Stimulated activated CD4-positive, alpha-beta T cell treated with anti-CD3 and anti-CD28 coated beads, Interleukin-4, amount 100 ng/mL, for 1 hour (primary cell): Measurements from ENCODE around the gene ANKRD23.

Source experiments
- DNase-seq: peaks from one replicate; pipeline ENCODE4 v3.0.0-alpha.2; 2020

ANKRD23 gene

GRCh38 chr2:96835830-96836229, 8.0 kb downstream of the ANKRD23 start:
- no peak for DNase-seq

GRCh38 chr2:96832754-96833507, 10.9 kb downstream of the ANKRD23 start:
- no peak for DNase-seq

GRCh38 chr2:96832408-96832753, 11.4 kb downstream of the ANKRD23 start:
- DNase-seq: no peak

- DNase-seq: no peak
Observed at GRCh38 chr2:96831679-96832078, 12.1 kb downstream of the ANKRD23 start.

GRCh38 chr2:96830044-96830562, 13.7 kb downstream of the ANKRD23 start:
- no peak for DNase-seq

DNA sequence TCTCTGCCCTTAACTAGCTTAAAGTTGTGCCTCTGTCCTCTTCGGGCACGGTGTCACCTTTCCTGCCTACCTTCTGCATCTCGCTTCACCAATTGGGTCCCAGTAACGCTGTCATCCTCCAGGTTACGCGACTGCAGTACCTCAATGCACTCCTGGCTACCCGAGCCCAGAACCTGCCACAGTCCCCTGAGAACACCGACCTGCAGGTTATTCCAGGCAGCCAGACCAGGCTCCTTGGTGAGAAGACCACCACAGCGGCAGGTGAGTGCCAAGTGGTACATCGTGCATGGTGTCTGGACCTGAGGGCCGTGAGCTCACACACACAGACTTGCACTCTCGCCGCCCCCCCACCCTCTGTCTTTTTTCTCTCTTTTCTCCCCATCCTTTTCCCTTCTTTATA, 14.9 kb downstream of the ANKRD23 start:
- no peak for DNase-seq

DNA sequence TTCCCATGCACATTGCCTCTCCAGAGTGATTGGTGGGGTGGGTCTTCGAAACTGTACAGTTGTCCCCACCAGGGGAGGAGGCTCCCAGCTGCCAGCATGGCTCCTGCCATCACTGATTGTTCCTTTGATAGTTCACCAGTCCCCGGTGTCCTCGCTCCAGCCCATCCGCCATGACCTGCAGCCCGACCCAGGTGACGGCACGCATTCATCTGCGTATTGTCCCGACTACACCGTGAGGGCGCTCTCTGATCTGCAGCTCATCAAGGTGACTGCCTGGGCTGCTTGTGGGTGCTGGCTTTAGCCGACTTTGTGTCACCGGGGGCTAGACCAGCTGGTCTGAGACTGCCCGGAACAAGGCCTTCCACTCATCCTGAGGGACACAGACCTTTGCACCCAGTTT, 15.4 kb downstream of the ANKRD23 start:
- no peak for DNase-seq

DNA sequence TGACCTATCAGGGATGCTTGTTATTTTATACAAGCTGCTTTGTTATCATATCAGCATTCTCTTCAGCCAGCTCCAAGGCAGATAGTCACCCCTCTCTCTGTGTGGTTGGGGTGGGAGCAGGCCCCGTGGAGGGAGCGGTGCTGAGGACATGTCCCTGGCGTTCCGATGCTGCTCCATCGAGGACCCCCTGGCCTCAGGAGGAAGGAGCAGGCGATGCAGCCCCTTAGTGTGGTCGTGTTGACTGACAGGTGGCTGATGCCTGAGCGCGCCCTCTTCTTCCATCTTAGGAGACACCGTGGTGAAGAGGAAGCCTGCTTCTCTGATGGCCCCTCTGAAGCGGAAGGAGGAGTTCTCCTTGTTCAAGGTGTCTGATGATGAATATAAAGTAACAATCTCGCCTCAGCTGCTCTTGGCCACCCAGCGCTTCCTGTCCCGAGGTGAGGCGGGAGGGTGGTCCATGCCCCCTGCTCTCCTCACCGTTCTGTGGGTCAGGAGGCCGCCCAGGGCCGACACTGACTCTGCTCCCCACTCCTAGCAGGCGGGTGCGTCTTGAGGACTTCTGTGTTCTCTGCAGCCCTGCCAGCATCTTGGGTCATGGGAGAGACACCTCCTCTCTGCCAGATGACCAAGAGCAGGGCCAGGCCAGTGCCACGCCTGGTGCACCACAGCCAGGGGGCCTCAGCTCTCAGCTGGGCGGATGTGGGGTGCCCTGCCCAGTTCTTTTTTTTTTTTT, 17.1 kb downstream of the ANKRD23 start:
- DNase-seq: no peak

DNA sequence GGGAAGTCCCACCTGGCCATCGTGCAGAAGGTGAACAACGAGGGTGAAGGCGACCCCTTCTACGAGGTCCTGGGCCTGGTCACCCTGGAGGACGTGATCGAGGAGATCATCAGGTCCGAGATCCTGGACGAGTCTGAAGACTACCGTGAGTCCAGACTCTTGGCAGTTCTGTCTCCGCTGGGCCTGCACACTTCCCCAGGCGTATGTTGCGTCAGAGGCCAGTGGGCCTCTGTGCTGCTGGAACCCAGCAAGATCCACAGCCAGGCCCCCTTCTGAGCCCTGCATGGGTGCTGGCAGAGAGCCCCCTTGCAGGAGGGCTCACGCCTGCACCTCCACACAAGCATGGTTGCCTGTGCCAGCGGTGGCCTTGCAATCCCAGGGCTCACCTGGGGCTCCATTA, 18.8 kb downstream of the ANKRD23 start:
- DNase-seq: no peak

- no peak for DNase-seq
Observed at GRCh38 chr2:96824079-96824870, 19.5 kb downstream of the ANKRD23 start.

DNA sequence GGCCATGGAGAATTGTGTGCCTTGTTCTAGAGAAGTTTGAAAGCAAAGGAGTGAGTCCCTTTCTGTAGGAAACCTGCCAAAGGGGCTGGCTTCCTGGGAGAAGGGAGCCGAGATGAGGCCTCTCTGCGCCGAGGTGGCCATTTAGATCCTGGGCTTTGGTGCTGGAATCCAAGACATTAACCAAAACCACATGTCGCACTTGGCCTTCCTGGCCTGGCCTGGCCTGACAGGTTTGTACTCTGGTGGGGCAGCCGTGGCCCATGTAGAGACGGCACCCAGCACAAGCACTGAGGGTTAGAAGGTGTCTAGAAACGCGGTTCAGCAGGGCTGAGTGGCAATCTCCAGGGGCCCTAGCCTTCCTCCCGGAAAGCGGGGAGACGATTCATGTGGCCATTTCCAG, 20.6 kb downstream of the ANKRD23 start:
- DNase-seq: no peak

GRCh38 chr2:96822786-96823185, 21.0 kb downstream of the ANKRD23 start:
- DNase-seq: no peak

DNA sequence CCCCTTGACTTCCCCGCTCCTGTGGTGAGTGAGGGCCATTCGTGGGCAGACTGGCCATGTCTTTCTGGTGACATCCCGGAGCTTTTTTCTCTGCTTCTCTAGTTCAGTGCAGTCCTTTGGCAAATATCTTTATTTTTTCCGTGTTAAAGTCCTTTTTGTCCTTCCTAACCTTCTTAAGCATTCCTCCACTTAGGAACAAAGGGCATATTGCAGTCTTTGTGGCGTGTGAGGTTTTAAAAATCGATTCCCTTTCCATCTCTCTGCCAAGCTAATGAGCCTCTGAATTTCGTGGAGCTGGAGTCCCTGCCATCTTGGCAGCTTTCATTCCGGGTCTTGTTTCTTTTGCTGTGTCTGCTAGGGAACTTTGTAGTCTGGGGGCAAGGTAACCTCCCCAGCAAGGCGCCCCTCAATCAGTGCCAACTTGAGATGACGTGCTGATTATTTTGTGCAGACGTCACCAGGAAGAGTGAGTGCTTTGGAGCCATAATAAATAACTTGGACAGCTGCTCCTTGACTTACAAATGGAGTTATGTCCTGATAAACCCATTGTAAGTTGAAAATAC, 22.6 kb downstream of the ANKRD23 start:
- DNase-seq: no peak

- DNase-seq: no peak
Observed at GRCh38 chr2:96819876-96820511, 23.8 kb downstream of the ANKRD23 start.

GRCh38 chr2:96819128-96819875, 24.5 kb downstream of the ANKRD23 start:
- DNase-seq: no peak

- no peak for DNase-seq
Observed at GRCh38 chr2:96817882-96818281, 25.9 kb downstream of the ANKRD23 start.

- DNase-seq: no peak
Observed at GRCh38 chr2:96816836-96817702, 26.8 kb downstream of the ANKRD23 start.

GRCh38 chr2:96816127-96816835, 27.5 kb downstream of the ANKRD23 start, which contains the start of gene CNNM3:
Gene CNNM3 (plus strand): TSS chr2:96816268. CDS start chr2:96816278, 10 bp downstream.
- DNase-seq: peak; percentile 98

DNA sequence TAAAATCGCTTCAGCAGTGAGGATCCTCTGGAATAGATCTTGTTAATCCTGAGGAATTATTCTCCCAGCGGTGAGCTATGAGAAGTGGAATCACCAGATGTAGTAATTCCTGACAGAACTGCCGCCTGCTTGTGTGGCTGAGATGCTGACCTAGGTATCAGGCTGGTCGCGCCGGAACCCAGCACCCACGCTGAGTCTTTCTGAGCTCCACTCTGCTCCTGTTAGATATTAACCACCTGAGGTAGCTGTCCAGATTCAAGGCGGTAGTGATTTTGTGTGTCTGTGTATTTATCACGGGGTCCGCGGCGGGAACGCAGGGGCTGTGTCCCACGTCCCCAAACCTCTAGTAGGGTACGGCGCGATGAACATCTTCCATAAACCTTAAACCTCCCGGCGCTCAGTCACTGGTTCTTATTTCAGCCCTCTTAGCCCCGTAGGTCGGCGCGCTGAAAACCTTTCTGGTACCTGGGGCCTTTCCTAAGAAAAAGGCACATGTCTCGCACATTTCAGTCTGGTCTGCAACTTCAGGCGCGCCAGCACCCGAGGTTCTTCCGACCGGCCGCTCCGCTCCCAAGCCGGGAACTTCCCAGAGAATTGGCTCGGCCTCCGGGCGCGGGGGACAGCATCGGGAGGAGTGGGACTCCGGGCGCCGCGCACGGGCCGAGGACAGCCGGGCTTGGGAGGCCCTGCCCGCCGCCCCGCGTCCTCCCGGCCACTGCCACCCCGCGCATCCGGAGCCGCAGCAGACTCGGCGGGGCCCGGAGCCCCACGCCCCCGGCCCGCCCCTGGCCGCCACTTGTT, 28.3 kb downstream of the ANKRD23 start:
- DNase-seq: no peak
